ENCODE data around the gene EMCN. TPM values are rescaled to one million over a fixed set of nuclear protein-coding genes. Genes with fewer than 3 reads are reported as not detected.
A peak's percentile ranks its signal among the peaks of the same experiment; 100 is the strongest.

The EMCN gene
- total RNA-seq, 1 experiment from 2014 or later = not detected

DNA sequence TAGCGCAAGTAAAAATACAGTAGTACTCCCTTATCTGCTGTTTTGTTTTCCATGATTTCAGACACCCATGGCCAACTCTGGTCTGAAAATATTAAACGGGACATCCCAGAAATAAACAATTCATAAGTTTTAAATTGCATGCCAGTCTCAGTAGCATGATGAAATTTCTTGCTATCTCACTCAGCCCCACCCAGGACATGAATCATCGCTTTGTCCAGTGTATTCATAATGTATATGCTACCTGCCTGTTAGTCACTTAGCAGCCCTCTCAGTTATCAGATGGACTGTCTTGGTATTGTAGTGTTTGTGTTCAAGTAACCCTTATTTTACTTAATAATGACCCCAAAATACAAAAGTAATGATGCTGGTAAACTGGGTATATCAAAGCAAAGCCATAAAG lies 169.3 kb downstream of the EMCN start:
- H3K4me3 ChIP-seq (ENCODE audit: low read depth in 2 of 2, low read length in 2 of 2) = no peak overlapping the region
- H3K27ac ChIP-seq (ENCODE audit: low read length) = no peak overlapping the region
- POLR2A ChIA-PET = no interaction called here
- TF ChIP-seq POLR2AphosphoS5 (IDR thresholded peaks at IDR 0.05; ENCODE audit: low read depth, low read length) = no peak
- no peak for TF ChIP-seq TCF7L2 (IDR thresholded peaks at IDR 0.05; ENCODE audit: low read depth, low read length)
- TF ChIP-seq, protein P1, sequence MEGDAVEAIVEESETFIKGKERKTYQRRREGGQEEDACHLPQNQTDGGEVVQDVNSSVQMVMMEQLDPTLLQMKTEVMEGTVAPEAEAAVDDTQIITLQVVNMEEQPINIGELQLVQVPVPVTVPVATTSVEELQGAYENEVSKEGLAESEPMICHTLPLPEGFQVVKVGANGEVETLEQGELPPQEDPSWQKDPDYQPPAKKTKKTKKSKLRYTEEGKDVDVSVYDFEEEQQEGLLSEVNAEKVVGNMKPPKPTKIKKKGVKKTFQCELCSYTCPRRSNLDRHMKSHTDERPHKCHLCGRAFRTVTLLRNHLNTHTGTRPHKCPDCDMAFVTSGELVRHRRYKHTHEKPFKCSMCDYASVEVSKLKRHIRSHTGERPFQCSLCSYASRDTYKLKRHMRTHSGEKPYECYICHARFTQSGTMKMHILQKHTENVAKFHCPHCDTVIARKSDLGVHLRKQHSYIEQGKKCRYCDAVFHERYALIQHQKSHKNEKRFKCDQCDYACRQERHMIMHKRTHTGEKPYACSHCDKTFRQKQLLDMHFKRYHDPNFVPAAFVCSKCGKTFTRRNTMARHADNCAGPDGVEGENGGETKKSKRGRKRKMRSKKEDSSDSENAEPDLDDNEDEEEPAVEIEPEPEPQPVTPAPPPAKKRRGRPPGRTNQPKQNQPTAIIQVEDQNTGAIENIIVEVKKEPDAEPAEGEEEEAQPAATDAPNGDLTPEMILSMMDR (IDR thresholded peaks at IDR 0.05) = no peak
- no peak for TF ChIP-seq SIN3A (IDR thresholded peaks at IDR 0.05; ENCODE audit: borderline replicate concordance, insufficient read depth, low read depth, low read length)
- TF ChIP-seq, protein P2, sequence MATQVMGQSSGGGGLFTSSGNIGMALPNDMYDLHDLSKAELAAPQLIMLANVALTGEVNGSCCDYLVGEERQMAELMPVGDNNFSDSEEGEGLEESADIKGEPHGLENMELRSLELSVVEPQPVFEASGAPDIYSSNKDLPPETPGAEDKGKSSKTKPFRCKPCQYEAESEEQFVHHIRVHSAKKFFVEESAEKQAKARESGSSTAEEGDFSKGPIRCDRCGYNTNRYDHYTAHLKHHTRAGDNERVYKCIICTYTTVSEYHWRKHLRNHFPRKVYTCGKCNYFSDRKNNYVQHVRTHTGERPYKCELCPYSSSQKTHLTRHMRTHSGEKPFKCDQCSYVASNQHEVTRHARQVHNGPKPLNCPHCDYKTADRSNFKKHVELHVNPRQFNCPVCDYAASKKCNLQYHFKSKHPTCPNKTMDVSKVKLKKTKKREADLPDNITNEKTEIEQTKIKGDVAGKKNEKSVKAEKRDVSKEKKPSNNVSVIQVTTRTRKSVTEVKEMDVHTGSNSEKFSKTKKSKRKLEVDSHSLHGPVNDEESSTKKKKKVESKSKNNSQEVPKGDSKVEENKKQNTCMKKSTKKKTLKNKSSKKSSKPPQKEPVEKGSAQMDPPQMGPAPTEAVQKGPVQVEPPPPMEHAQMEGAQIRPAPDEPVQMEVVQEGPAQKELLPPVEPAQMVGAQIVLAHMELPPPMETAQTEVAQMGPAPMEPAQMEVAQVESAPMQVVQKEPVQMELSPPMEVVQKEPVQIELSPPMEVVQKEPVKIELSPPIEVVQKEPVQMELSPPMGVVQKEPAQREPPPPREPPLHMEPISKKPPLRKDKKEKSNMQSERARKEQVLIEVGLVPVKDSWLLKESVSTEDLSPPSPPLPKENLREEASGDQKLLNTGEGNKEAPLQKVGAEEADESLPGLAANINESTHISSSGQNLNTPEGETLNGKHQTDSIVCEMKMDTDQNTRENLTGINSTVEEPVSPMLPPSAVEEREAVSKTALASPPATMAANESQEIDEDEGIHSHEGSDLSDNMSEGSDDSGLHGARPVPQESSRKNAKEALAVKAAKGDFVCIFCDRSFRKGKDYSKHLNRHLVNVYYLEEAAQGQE (IDR thresholded peaks at IDR 0.05; ENCODE audit: insufficient read depth in 1 of 2, low read depth in 2 of 2, low read length in 1 of 2) = no peak
- no TSS peak for BruUV-seq (replicated peaks)
- DNase-seq (ENCODE audit: low read depth, low spot score) = peak; percentile 41
- in situ Hi-C loops (cut with HindIII; ENCODE audit: low pct_unique_long_range_greater_than_20kb, low sequenced_read_pairs) (no loop called here), intact Hi-C loops (cut with micrococcal nuclease; ENCODE audit: unreplicated experiment) (no loop called here)
- H3K36me3 ChIP-seq (ENCODE audit: control insufficient read depth, insufficient read depth, low read length) = no peaks in the 10 kb centered on the region
- no peak for ATAC-seq
- H3K27me3 ChIP-seq (ENCODE audit: control insufficient read depth, insufficient read depth, low read length) = no peaks in the 10 kb centered on the region
- no peaks in the 10 kb centered on the region for H3K4me1 ChIP-seq (ENCODE audit: control insufficient read depth, insufficient read depth, low read length)
- no peaks in the 10 kb centered on the region for H3K9me3 ChIP-seq (ENCODE audit: control insufficient read depth, insufficient read depth, low read depth, low read length)
- CTCF ChIA-PET = no interaction called here

DNA sequence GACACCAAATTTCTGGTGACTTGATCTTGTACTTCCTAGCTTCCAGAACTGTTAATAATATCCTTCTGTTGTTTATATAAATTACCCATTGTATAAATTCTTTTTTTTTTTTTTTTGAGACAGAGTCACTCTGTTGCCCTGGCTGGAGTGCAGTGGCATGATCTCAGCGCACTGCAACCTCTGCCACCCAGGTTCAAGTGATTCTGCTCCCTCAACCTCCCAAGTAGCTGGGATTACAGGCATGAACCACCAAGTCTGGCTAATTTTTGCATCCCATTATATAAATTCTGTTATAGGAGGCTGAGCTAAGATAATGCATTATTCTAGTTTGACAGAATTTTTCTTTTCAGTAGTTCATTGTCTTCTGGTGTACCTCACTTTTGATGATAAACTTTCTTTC lies 170.6 kb downstream of the EMCN start:
- in situ Hi-C loops (cut with HindIII; ENCODE audit: low pct_unique_long_range_greater_than_20kb, low sequenced_read_pairs) (no loop called here), intact Hi-C loops (cut with micrococcal nuclease; ENCODE audit: unreplicated experiment) (no loop called here)
- H3K9me3 ChIP-seq (ENCODE audit: control insufficient read depth, insufficient read depth, low read depth, low read length) = no peaks in the 10 kb centered on the region
- H3K4me3 ChIP-seq (ENCODE audit: low read depth in 2 of 2, low read length in 2 of 2) = no peak overlapping the region
- TF ChIP-seq, protein P2 (IDR thresholded peaks at IDR 0.05; ENCODE audit: insufficient read depth in 1 of 2, low read depth in 2 of 2, low read length in 1 of 2) = no peak
- TF ChIP-seq SIN3A (IDR thresholded peaks at IDR 0.05; ENCODE audit: borderline replicate concordance, insufficient read depth, low read depth, low read length) (no peak), POLR2AphosphoS5 (IDR thresholded peaks at IDR 0.05; ENCODE audit: low read depth, low read length) (no peak), TCF7L2 (IDR thresholded peaks at IDR 0.05; ENCODE audit: low read depth, low read length) (no peak)
- TF ChIP-seq, protein P1 (IDR thresholded peaks at IDR 0.05) = no peak
- no peaks in the 10 kb centered on the region for H3K36me3 ChIP-seq (ENCODE audit: control insufficient read depth, insufficient read depth, low read length)
- ATAC-seq = no peak
- no peak for DNase-seq (ENCODE audit: low read depth, low spot score)
- H3K4me1 ChIP-seq (ENCODE audit: control insufficient read depth, insufficient read depth, low read length) = no peaks in the 10 kb centered on the region
- H3K27ac ChIP-seq (ENCODE audit: low read length) = no peak overlapping the region
- no peaks in the 10 kb centered on the region for H3K27me3 ChIP-seq (ENCODE audit: control insufficient read depth, insufficient read depth, low read length)
- CTCF ChIA-PET = no interaction called here
- POLR2A ChIA-PET = no interaction called here
- no TSS peak for BruUV-seq (replicated peaks)

All from Panc1 (cell line).